Measurements from ENCODE around the gene AGBL1. TPM values are rescaled to one million over a fixed set of nuclear protein-coding genes. Genes with fewer than 3 reads are reported as not detected.
"Not testable (repeated sequence)": the region's sequence is repeated elsewhere in the genome, so short reads cannot be mapped to it uniquely, and the experiment has no call there.

AGBL1 gene
- total RNA-seq, 4 donors from 2014 or later: 0.32 to 0.40 TPM; not detected in 2

GRCh38 chr15:86871964-86872363 lies 792.3 kb downstream of the AGBL1 start:
- no peaks in the 10 kb centered on the region for H3K4me1 ChIP-seq
- intact Hi-C loops (cut with DNase I; ENCODE audit: low total_unique reads): no loop called here
- DNase-seq: no peak
- H3K4me3 ChIP-seq: no peak overlapping the region
- no peaks in the 10 kb centered on the region for H3K36me3 ChIP-seq
- no peak overlapping the region for H3K27ac ChIP-seq
- WGBS, 2 donors (ENCODE audit: low coverage in 1 of 2): 76 to 83% methylated on average over 2 to 4 of the region's 4 CpGs
- no peaks in the 10 kb centered on the region for H3K9me3 ChIP-seq
- H3K27me3 ChIP-seq: no peaks in the 10 kb centered on the region
- TF ChIP-seq POLR2AphosphoS5 (IDR thresholded peaks at IDR 0.05) (no peak), POLR2A (IDR thresholded peaks at IDR 0.05) (no peak), EP300 (IDR thresholded peaks at IDR 0.05; ENCODE audit: low read depth) (no peak)
- TF ChIP-seq, protein P1, sequence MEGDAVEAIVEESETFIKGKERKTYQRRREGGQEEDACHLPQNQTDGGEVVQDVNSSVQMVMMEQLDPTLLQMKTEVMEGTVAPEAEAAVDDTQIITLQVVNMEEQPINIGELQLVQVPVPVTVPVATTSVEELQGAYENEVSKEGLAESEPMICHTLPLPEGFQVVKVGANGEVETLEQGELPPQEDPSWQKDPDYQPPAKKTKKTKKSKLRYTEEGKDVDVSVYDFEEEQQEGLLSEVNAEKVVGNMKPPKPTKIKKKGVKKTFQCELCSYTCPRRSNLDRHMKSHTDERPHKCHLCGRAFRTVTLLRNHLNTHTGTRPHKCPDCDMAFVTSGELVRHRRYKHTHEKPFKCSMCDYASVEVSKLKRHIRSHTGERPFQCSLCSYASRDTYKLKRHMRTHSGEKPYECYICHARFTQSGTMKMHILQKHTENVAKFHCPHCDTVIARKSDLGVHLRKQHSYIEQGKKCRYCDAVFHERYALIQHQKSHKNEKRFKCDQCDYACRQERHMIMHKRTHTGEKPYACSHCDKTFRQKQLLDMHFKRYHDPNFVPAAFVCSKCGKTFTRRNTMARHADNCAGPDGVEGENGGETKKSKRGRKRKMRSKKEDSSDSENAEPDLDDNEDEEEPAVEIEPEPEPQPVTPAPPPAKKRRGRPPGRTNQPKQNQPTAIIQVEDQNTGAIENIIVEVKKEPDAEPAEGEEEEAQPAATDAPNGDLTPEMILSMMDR (IDR thresholded peaks at IDR 0.05): no peak
- in situ Hi-C loops (cut with MboI; ENCODE audit: low pct_ligation_motif_present in 1 of 4, low pct_unique_long_range_greater_than_20kb in 1 of 4, low sequenced_read_pairs in 3 of 4): no loop called here

DNA sequence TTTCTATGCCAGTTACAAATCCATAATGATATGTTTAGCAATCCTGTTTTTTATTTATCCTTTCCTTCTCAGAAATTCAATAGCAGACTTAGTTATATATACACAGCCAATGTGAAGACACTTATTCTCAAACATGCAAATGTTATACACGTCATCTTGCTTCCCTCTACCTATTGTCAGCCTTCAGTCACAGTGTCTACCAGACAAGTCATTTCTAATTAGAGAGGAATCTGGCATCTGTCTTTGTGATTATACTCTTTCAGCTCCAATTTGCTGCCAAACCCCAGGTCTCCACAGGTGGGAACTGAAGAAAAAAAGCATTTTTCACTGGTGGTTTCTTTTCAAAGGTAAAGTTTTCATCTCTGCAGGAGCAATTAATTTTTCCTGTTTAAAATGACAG lies 793.1 kb downstream of the AGBL1 start:
- Histone ChIP-seq H3K27me3 (no peaks in the 10 kb centered on the region), H3K27ac (no peak overlapping the region), H3K4me1 (no peaks in the 10 kb centered on the region), H3K9me3 (no peaks in the 10 kb centered on the region), H3K4me3 (no peak overlapping the region), H3K36me3 (no peaks in the 10 kb centered on the region)
- no peak for TF ChIP-seq POLR2AphosphoS5 (IDR thresholded peaks at IDR 0.05)
- TF ChIP-seq, protein P1 (IDR thresholded peaks at IDR 0.05): no peak
- no peak for TF ChIP-seq EP300 (IDR thresholded peaks at IDR 0.05; ENCODE audit: low read depth)
- TF ChIP-seq POLR2A (IDR thresholded peaks at IDR 0.05): no peak
- intact Hi-C loops (cut with DNase I; ENCODE audit: low total_unique reads) (no loop called here), in situ Hi-C loops (cut with MboI; ENCODE audit: low pct_ligation_motif_present in 1 of 4, low pct_unique_long_range_greater_than_20kb in 1 of 4, low sequenced_read_pairs in 3 of 4) (no loop called here)
- WGBS, 2 donors (ENCODE audit: low coverage in 1 of 2): 79 to 85% methylated on average over 1 of the region's 1 CpG
- no peak for DNase-seq

DNA sequence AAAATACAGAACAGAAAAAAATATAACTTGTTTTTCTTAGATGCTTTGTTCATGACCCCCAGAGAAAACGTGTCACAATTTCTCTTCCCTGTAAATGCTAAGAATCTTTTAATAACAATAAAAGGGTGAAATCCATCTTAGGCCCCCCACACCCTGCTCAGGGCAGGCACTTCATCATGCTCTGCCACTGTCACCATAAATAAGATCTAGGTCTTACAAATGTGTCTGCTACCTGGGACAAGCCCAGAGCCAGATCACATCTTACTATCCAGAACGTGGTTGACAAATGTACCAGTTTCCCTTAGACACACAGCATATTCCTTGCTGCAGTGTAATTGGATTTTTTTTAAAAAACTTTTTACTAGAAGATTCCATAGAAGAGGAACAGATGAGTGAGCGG lies 795.4 kb downstream of the AGBL1 start:
- H3K27me3 ChIP-seq: no peaks in the 10 kb centered on the region
- 77 to 85% methylated on average over 2 to 3 of the region's 3 CpGs for WGBS, 2 donors (ENCODE audit: low coverage in 1 of 2)
- TF ChIP-seq EP300 (IDR thresholded peaks at IDR 0.05; ENCODE audit: low read depth): no peak
- TF ChIP-seq POLR2AphosphoS5 (IDR thresholded peaks at IDR 0.05): no peak
- TF ChIP-seq POLR2A (IDR thresholded peaks at IDR 0.05): no peak
- TF ChIP-seq, protein P1 (IDR thresholded peaks at IDR 0.05): no peak
- intact Hi-C loops (cut with DNase I; ENCODE audit: low total_unique reads): no loop called here
- in situ Hi-C loops (cut with MboI; ENCODE audit: low pct_ligation_motif_present in 1 of 4, low pct_unique_long_range_greater_than_20kb in 1 of 4, low sequenced_read_pairs in 3 of 4): no loop called here
- H3K4me1 ChIP-seq: no peaks in the 10 kb centered on the region
- no peaks in the 10 kb centered on the region for H3K9me3 ChIP-seq
- H3K4me3 ChIP-seq: no peak overlapping the region
- no peak for DNase-seq
- no peak overlapping the region for H3K27ac ChIP-seq
- no peaks in the 10 kb centered on the region for H3K36me3 ChIP-seq

GRCh38 chr15:86876387-86876944 lies 796.8 kb downstream of the AGBL1 start:
- no peaks in the 10 kb centered on the region for H3K9me3 ChIP-seq
- H3K36me3 ChIP-seq: no peaks in the 10 kb centered on the region
- 40 to 60% methylated on average over 2 to 4 of the region's 4 CpGs for WGBS, 2 donors (ENCODE audit: low coverage in 1 of 2)
- TF ChIP-seq EP300 (IDR thresholded peaks at IDR 0.05; ENCODE audit: low read depth): no peak
- in situ Hi-C loops (cut with MboI; ENCODE audit: low pct_ligation_motif_present in 1 of 4, low pct_unique_long_range_greater_than_20kb in 1 of 4, low sequenced_read_pairs in 3 of 4) (no loop called here), intact Hi-C loops (cut with DNase I; ENCODE audit: low total_unique reads) (no loop called here)
- H3K27ac ChIP-seq: no peak overlapping the region
- H3K4me1 ChIP-seq: no peaks in the 10 kb centered on the region
- no peak overlapping the region for H3K4me3 ChIP-seq
- no peak for DNase-seq
- no peaks in the 10 kb centered on the region for H3K27me3 ChIP-seq

- WGBS, 2 donors (ENCODE audit: low coverage in 1 of 2): 68% methylated on average over 2 of the region's 2 CpGs; no CpG with 5 or more reads in 1 of the 2 donors
- Histone ChIP-seq H3K4me3 (no peak overlapping the region), H3K4me1 (no peaks in the 10 kb centered on the region), H3K9me3 (no peaks in the 10 kb centered on the region), H3K27ac (no peak overlapping the region), H3K36me3 (no peaks in the 10 kb centered on the region), H3K27me3 (no peaks in the 10 kb centered on the region)
- in situ Hi-C loops (cut with MboI; ENCODE audit: low pct_ligation_motif_present in 1 of 4, low pct_unique_long_range_greater_than_20kb in 1 of 4, low sequenced_read_pairs in 3 of 4): no loop called here
- no peak for TF ChIP-seq POLR2A (IDR thresholded peaks at IDR 0.05)
- TF ChIP-seq, protein P1 (IDR thresholded peaks at IDR 0.05): no peak
- TF ChIP-seq POLR2AphosphoS5 (IDR thresholded peaks at IDR 0.05): no peak
- TF ChIP-seq EP300 (IDR thresholded peaks at IDR 0.05; ENCODE audit: low read depth): no peak
- intact Hi-C loops (cut with DNase I; ENCODE audit: low total_unique reads): no loop called here
- DNase-seq: no peak
Observed at GRCh38 chr15:86877171-86877631, 797.5 kb downstream of the AGBL1 start.

DNA sequence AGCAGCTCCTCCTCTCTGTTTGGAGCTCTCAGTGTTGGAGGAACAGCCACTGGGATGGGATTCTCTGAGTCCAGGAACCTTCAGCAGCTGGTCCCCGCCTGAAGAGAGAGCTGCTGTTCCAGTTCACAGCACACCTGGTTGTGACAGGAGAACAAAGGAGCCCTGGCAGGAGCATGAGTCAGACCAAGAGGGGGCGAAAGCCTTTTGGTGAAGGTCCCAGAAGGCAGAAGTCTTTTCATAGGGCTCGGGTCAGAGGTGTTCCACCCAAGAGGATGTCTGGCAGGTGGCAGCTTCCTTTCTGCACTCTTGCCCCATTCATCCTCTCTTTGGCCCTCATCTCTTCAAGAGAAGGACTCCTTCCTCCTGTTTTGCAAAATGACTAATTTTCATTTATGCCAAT lies 799.2 kb downstream of the AGBL1 start:
- H3K4me3 ChIP-seq; H3K36me3 ChIP-seq; intact Hi-C loops (cut with DNase I; ENCODE audit: low total_unique reads); H3K9me3 ChIP-seq; H3K27me3 ChIP-seq; H3K27ac ChIP-seq; DNase-seq; in situ Hi-C loops (cut with MboI; ENCODE audit: low pct_ligation_motif_present in 1 of 4, low pct_unique_long_range_greater_than_20kb in 1 of 4, low sequenced_read_pairs in 3 of 4); H3K4me1 ChIP-seq: not testable (repeated sequence)
- 55% methylated on average over 3 of the region's 3 CpGs; no CpG with 5 or more reads in 1 of the 2 donors for WGBS, 2 donors (ENCODE audit: low coverage in 1 of 2)

Data from transverse colon (tissue), 4 donors.